PC-3 (cell line): ENCODE results near the gene TMEM69. TPM values are rescaled to one million over a fixed set of nuclear protein-coding genes. Genes with fewer than 3 reads are reported as not detected.

Source experiments
- ATAC-seq: fragments of 200-7000 bp; cut with Tn5 transposase; 2 replicates; pipeline ENCODE4 v1.9.1; 2020; ENCODE audit warnings: mild to moderate bottlenecking, moderate library complexity
- BruUV-seq: library from RNA; stranded (reverse); fragments of 400-500 nt; replicated peaks from 2 replicates; lab custom pipeline; 2021; lab: Mats Ljungman, UMichigan
- CTCF ChIA-PET: fragments of 300-600 bp; sonication (Branson Sonifier 250); formaldehyde crosslinking; loops from one replicate; lab custom pipeline; 2022; ENCODE audit warnings: antibody characterized with exemption; lab: Charles Lee
- POLR2A ChIA-PET: fragments of 300-600 bp; sonication (Branson Sonifier 250); formaldehyde crosslinking; loops from one replicate; lab custom pipeline; 2022; ENCODE audit warnings: antibody characterized with exemption; ENCODE audit not compliant: unreplicated experiment; lab: Charles Lee
- DNase-seq: peaks from one replicate; pipeline ENCODE4 v3.0.0-alpha.2; 2015
- H2AFZ ChIP-seq: fragments of 300-600 bp; sonication (generic); 2 replicates; pipeline ENCODE4 v1.6.0; 2016; ENCODE audit warnings: antibody characterized with exemption, low read length
- H3F3A ChIP-seq: fragments of 300-600 bp; sonication (generic); one replicate; pipeline ENCODE4 v1.6.0; 2017; ENCODE audit warnings: antibody characterized with exemption, low read length, control low read depth, mild to moderate bottlenecking; ENCODE audit not compliant: unreplicated experiment
- H3K27ac ChIP-seq: fragments of 300-600 bp; sonication (generic); 2 replicates; pipeline ENCODE4 v1.5.1; 2016; ENCODE audit warnings: mild to moderate bottlenecking, low read length
- H3K27me3 ChIP-seq: fragments of 300-600 bp; sonication (generic); 2 replicates; pipeline ENCODE4 v1.6.1; 2016; ENCODE audit warnings: low read length, mixed read lengths
- H3K36me3 ChIP-seq: fragments of 300-600 bp; sonication (generic); 2 replicates; pipeline ENCODE4 v1.6.1; 2016; ENCODE audit warnings: low read depth, mixed run types, low read length, mixed read lengths
- H3K4me1 ChIP-seq: fragments of 300-600 bp; sonication (generic); 2 replicates; pipeline ENCODE4 v1.5.1; 2016; ENCODE audit warnings: low read length; ENCODE audit not compliant: insufficient read depth
- H3K4me2 ChIP-seq: fragments of 300-600 bp; sonication (generic); 2 replicates; pipeline ENCODE4 v1.6.0; 2016; ENCODE audit warnings: low read length
- H3K4me3 ChIP-seq: fragments of 300-600 bp; sonication (generic); 2 replicates; pipeline ENCODE4 v1.5.1; 2016; ENCODE audit warnings: mild to moderate bottlenecking, low read length, mixed read lengths
- H3K79me2 ChIP-seq: fragments of 300-600 bp; sonication (generic); 2 replicates; pipeline ENCODE4 v1.6.1; 2017; ENCODE audit warnings: low read length, mixed read lengths
- H3K9ac ChIP-seq: fragments of 300-600 bp; sonication (generic); 2 replicates; pipeline ENCODE4 v1.6.0; 2016; ENCODE audit warnings: mild to moderate bottlenecking, low read length
- H3K9me2 ChIP-seq: fragments of 300-600 bp; sonication (generic); replicated peaks from 2 replicates; pipeline ENCODE4 v1.6.1; 2016; ENCODE audit warnings: mixed run types, low read length, mixed read lengths
- H3K9me3 ChIP-seq: fragments of 300-600 bp; sonication (generic); 2 replicates; pipeline ENCODE4 v1.6.1; 2016; ENCODE audit warnings: low read length, mixed read lengths
- H4K20me1 ChIP-seq: fragments of 300-600 bp; sonication (generic); 2 replicates; pipeline ENCODE4 v1.6.1; 2016; ENCODE audit warnings: low read length, mixed read lengths
- CTCF ChIP-seq: fragments of 300-600 bp; sonication (generic); conservative IDR thresholded peaks from 2 replicates; pipeline ENCODE4 v1.5.1; 2017; ENCODE audit warnings: antibody characterized with exemption, low read depth, mild to moderate bottlenecking, low read length
- EZH2 ChIP-seq: fragments of 300-600 bp; sonication (generic); IDR thresholded peaks from one replicate; pipeline ENCODE4 v1.6.1; 2017; ENCODE audit warnings: antibody characterized with exemption, mild to moderate bottlenecking, low read length; ENCODE audit not compliant: unreplicated experiment
- EZH2phosphoT487 ChIP-seq: fragments of 300-600 bp; sonication (generic); IDR thresholded peaks from 2 replicates; pipeline ENCODE4 v1.6.1; 2018; ENCODE audit warnings: mild to moderate bottlenecking, antibody characterized with exemption, low read length, borderline replicate concordance
- intact Hi-C: fragments of 100-400 bp; cut with micrococcal nuclease; formaldehyde crosslinking; loops from 2 replicates; pipeline ENCODE4 v1.9.0; 2023
- total RNA-seq: library from RNA; depleted of rRNA; stranded (reverse); fragments of >200 nt; gene quantifications from 2 replicates; pipeline ENCODE4 v1.2.3, GENCODE V29; 2014

Gene TMEM69
- total RNA-seq, 1 experiment from 2014 or later, result 26.6 TPM

- intact Hi-C loops, result loop anchor here (5.0 kb wide), 2 partner anchors 44 to 159 kb away; partner anchors contain the start of genes GPBP1L1, MAST2 and TMEM69
- H4K20me1 ChIP-seq, result no peaks in the 10 kb centered on the region
- H3K27me3 ChIP-seq, result no peaks in the 10 kb centered on the region
- POLR2A ChIA-PET, result no interaction called here
- no peak overlapping the region for H3K4me2 ChIP-seq
- CTCF ChIA-PET, result no interaction called here
- no peaks in the 10 kb centered on the region; the same call in 1 of the 2 replicates for H3K79me2 ChIP-seq
- H3F3A ChIP-seq, result peaks cover 6% of the 10 kb centered on the region
- H3K9me2 ChIP-seq, result no peaks in the 10 kb centered on the region
- no peaks in the 10 kb centered on the region for H3K9me3 ChIP-seq
- no peak overlapping the region for H3K27ac ChIP-seq
- BruUV-seq, result no TSS peak
- TF ChIP-seq EZH2phosphoT487, result no peak
- no peak for TF ChIP-seq CTCF
- no peak for TF ChIP-seq EZH2
- H3K4me3 ChIP-seq, result no peak overlapping the region
- ATAC-seq, result no peak
- no peak overlapping the region for H3K9ac ChIP-seq
- peaks cover 45% of the 10 kb centered on the region for H3K36me3 ChIP-seq
- DNase-seq, result no peak
- no peak overlapping the region for H2AFZ ChIP-seq
- no peaks in the 10 kb centered on the region for H3K4me1 ChIP-seq
Observed at GRCh38 chr1:45643321-45643720, 44.7 kb upstream of the TMEM69 start.

- peak; percentile 95 for ATAC-seq
- no peaks in the 10 kb centered on the region for H4K20me1 ChIP-seq
- H2AFZ ChIP-seq, result no peak overlapping the region
- no peaks in the 10 kb centered on the region; the same call in 1 of the 2 replicates for H3K79me2 ChIP-seq
- H3K4me1 ChIP-seq, result no peaks in the 10 kb centered on the region
- no peaks in the 10 kb centered on the region for H3K27me3 ChIP-seq
- H3K9me2 ChIP-seq, result no peaks in the 10 kb centered on the region
- no TSS peak for BruUV-seq
- peaks cover 6% of the 10 kb centered on the region for H3F3A ChIP-seq
- H3K9ac ChIP-seq, result no peak overlapping the region
- H3K4me3 ChIP-seq, result no peak overlapping the region
- no peak overlapping the region for H3K4me2 ChIP-seq
- intact Hi-C loops, result loop anchor here (1.0 to 5.0 kb wide), 3 partner anchors 43 to 237 kb away; partner anchors contain the start of genes GPBP1L1, MAST2 and TMEM69
- peaks cover 43% of the 10 kb centered on the region for H3K36me3 ChIP-seq
- TF ChIP-seq EZH2phosphoT487 (no peak), CTCF (peak; percentile 52)
- peak; percentile 43 for DNase-seq
- ChIA-PET CTCF (no interaction called here), POLR2A (interaction anchor here (0.6 kb wide), 3 partner anchors 41 to 177 kb away, joined by 6 to 21 read pairs (median 9); no protein-coding TSS in a partner anchor)
- no peak overlapping the region for H3K27ac ChIP-seq
- no peaks in the 10 kb centered on the region for H3K9me3 ChIP-seq
Observed at GRCh38 chr1:45643978-45644377, 44.0 kb upstream of the TMEM69 start.

GRCh38 chr1:45644661-45645060 lies 43.3 kb upstream of the TMEM69 start:
- no peaks in the 10 kb centered on the region for H3K9me2 ChIP-seq

More at GRCh38 chr1:45644661-45645060, 43.3 kb upstream of the TMEM69 start:
- Histone ChIP-seq H3K4me1 (no peaks in the 10 kb centered on the region), H3F3A (peaks cover 6% of the 10 kb centered on the region), H4K20me1 (no peaks in the 10 kb centered on the region), H3K27me3 (no peaks in the 10 kb centered on the region), H3K9me3 (no peaks in the 10 kb centered on the region), H3K79me2 (no peaks in the 10 kb centered on the region; the same call in 1 of the 2 replicates), H3K36me3 (peaks cover 45% of the 10 kb centered on the region), H3K9ac (no peak overlapping the region), H2AFZ (no peak overlapping the region), H3K27ac (no peak overlapping the region), H3K4me2 (no peak overlapping the region), H3K4me3 (no peak overlapping the region)
- intact Hi-C loops, result loop anchor here (1.0 to 5.0 kb wide), 3 partner anchors 43 to 237 kb away; partner anchors contain the start of genes GPBP1L1, MAST2 and TMEM69
- CTCF ChIA-PET, result no interaction called here
- DNase-seq (no peak), ATAC-seq (peak; percentile 11; the same call in 1 of the 2 replicates)
- POLR2A ChIA-PET, result interaction anchor here (0.6 kb wide), 1 partner anchor 63 kb away, joined by 9 read pairs; no protein-coding TSS in a partner anchor
- TF ChIP-seq EZH2phosphoT487 (no peak), EZH2 (no peak), CTCF (no peak)
- no TSS peak for BruUV-seq
